ENCODE data around the gene VAT1. TPM values are rescaled to one million over a fixed set of nuclear protein-coding genes. Genes with fewer than 3 reads are reported as not detected.

Gene VAT1
- total and polyA plus RNA-seq, 2 of the 13 experiments (the other 11 are each of a cell fraction or from before 2014, with no cell fraction given), result 143 to 205 TPM

DNA sequence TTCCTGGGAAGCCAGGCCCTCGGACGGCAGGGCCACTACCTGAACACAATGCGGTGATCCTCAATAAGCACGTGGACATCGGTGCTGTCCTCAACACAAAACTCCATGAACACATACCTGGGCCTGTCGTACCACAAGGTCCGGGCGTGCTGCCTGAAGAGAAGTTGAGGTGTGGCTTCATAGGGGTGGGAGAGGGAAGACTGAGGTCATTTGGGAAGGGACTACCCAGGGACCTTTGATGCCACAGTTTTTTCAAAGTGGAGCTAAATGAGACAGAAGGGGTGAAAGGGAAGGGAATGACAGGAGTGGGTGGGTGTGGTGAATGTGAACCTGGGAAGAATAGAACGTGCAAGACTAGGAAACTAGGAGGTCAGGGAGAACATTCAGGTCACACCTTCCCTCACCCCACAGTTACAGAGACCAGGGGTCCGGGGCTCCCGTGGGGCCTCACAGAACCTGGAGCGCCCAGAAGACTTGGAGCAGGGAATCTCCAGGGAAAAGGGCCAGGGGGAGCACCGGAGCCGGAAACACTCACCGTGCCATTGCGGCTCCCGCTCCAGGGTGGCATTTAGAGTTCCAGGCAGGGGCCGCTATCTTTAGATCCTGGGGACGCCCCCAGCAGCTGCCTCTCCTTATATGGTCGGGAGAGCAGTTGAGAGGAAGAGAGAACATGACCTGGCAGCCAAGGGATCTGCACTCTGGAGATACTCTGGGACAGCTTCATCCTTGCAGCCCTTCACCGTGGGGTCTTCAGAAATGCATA is 42.5 kb downstream of the VAT1 start, which contains the start of gene PTGES3L:
Gene PTGES3L (minus strand): TSS at position 570 of the 763 bp plus-strand sequence. CDS start 27 bp downstream, at position 543.
- Histone ChIP-seq H3K4me2 (ENCODE audit: low read depth, low read length) (peak within 1 kb of the TSS; percentile 94), H4K20me1 (ENCODE audit: insufficient read depth, low read length) (no peaks in the 10 kb centered on the region), H3K36me3 (replicated peaks in 1 of 2; ENCODE audit: control insufficient read depth in 1 of 2, insufficient read depth in 2 of 2, low read length in 2 of 2) (0 out of 5 replicates have a peak, but pooled peaks cover 0 to 3% of the 10 kb centered on the region in 2 experiments), H3K9ac (ENCODE audit: insufficient read depth, low read depth, low read length) (peak within 1 kb of the TSS; percentile 78), H3K9me3 (ENCODE audit: low read length) (no peaks in the 10 kb centered on the region), H3K79me2 (ENCODE audit: insufficient read depth, low read length) (peaks cover 17% of the 10 kb centered on the region), H3K4me1 (ENCODE audit: insufficient read depth, low read length) (peaks cover 56% of the 10 kb centered on the region), H2AFZ (ENCODE audit: low read length) (peak within 1 kb of the TSS; percentile 59), H3K4me3 (replicated peaks in 1 of 3; ENCODE audit: insufficient read depth in 1 of 3, low read depth in 2 of 3, low read length in 3 of 3) (peak within 1 kb of the TSS; percentile 77 to 97 (median 91)), H3K27me3 (ENCODE audit: control insufficient read depth in 1 of 2, insufficient read depth in 2 of 2, low read length in 2 of 2) (peaks cover 0 to 3% of the 10 kb centered on the region in 2 experiments; a peak in 1 of 5 replicates), H3K27ac (ENCODE audit: extremely low read length, insufficient read depth, low read length) (peak within 1 kb of the TSS; percentile 71)
- intact Hi-C loops (cut with micrococcal nuclease; ENCODE audit: unreplicated experiment), result loop anchor here (2.0 to 5.0 kb wide), 2 partner anchors 19 to 137 kb away; partner anchors contain the start of genes AOC2 and RPL27
- in situ Hi-C loops (cut with HindIII; ENCODE audit: extremely low pct_ligation_motif_present, low pct_unique_long_range_greater_than_20kb), result loop anchor here (10.0 kb wide), 1 partner anchor 135 kb away; the partner anchor contains the start of gene AOC2
- FAIRE-seq, result no peak
- peak; percentile 85 for ATAC-seq
- 30% methylated on average over 20 of the region's 21 CpGs for WGBS (ENCODE audit: low lambda C conversion rate)
- DNase-seq (ENCODE audit: low spot score), result peak; percentile 88
- CTCF ChIA-PET (ENCODE audit: low intra/inter-chr PET ratio, low total read pairs), result interaction anchor here (1.1 kb wide), 1 partner anchor 18 kb away, joined by 3 read pairs; the partner anchor contains the start of gene RPL27
- POLR2A ChIA-PET, result interaction anchor here (0.5 to 4.3 kb wide), 4 partner anchors 18 to 200 kb away, joined by 3 to 53 read pairs (median 4); partner anchors contain the start of gene RPL27
- BruUV-seq (replicated peaks), result TSS peak; percentile 75
- TF ChIP-seq PAF1 (CRISPR knock-in tag; IDR thresholded peaks at IDR 0.05), result no peak
- TF ChIP-seq ZEB1 (IDR thresholded peaks at IDR 0.05; ENCODE audit: insufficient replicate concordance, low read depth), result peak; percentile 26
- TF ChIP-seq BRCA1 (CRISPR knock-in tag; IDR thresholded peaks at IDR 0.05), result peak; percentile 77; the same call in 1 of the 2 replicates
- TF ChIP-seq ZNF644 (CRISPR knock-in tag; IDR thresholded peaks at IDR 0.05; ENCODE audit: low read depth), result 0 out of 2 replicates have a peak, but pooled peaks have one; percentile 5
- peak; percentile 63 for TF ChIP-seq POLR2G (IDR thresholded peaks at IDR 0.05; ENCODE audit: low read depth, low read length)
- TF ChIP-seq, protein P1, sequence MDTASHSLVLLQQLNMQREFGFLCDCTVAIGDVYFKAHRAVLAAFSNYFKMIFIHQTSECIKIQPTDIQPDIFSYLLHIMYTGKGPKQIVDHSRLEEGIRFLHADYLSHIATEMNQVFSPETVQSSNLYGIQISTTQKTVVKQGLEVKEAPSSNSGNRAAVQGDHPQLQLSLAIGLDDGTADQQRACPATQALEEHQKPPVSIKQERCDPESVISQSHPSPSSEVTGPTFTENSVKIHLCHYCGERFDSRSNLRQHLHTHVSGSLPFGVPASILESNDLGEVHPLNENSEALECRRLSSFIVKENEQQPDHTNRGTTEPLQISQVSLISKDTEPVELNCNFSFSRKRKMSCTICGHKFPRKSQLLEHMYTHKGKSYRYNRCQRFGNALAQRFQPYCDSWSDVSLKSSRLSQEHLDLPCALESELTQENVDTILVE (CRISPR knock-in tag; IDR thresholded peaks at IDR 0.05), result no peak
- TF ChIP-seq EHMT2 (IDR thresholded peaks at IDR 0.05; ENCODE audit: borderline replicate concordance, low read depth, low read length), result no peak
- TF ChIP-seq, protein P2, sequence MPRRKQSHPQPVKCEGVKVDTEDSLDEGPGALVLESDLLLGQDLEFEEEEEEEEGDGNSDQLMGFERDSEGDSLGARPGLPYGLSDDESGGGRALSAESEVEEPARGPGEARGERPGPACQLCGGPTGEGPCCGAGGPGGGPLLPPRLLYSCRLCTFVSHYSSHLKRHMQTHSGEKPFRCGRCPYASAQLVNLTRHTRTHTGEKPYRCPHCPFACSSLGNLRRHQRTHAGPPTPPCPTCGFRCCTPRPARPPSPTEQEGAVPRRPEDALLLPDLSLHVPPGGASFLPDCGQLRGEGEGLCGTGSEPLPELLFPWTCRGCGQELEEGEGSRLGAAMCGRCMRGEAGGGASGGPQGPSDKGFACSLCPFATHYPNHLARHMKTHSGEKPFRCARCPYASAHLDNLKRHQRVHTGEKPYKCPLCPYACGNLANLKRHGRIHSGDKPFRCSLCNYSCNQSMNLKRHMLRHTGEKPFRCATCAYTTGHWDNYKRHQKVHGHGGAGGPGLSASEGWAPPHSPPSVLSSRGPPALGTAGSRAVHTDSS (CRISPR knock-in tag; conservative IDR thresholded peaks at IDR 0.05), result no peak
- TF ChIP-seq, protein P3, sequence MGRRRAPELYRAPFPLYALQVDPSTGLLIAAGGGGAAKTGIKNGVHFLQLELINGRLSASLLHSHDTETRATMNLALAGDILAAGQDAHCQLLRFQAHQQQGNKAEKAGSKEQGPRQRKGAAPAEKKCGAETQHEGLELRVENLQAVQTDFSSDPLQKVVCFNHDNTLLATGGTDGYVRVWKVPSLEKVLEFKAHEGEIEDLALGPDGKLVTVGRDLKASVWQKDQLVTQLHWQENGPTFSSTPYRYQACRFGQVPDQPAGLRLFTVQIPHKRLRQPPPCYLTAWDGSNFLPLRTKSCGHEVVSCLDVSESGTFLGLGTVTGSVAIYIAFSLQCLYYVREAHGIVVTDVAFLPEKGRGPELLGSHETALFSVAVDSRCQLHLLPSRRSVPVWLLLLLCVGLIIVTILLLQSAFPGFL (CRISPR knock-in tag; IDR thresholded peaks at IDR 0.05), result no peak
- no peak for TF ChIP-seq ZNF530 (CRISPR knock-in tag; IDR thresholded peaks at IDR 0.05; ENCODE audit: low read depth)
- TF ChIP-seq ELF3 (CRISPR knock-in tag; IDR thresholded peaks at IDR 0.05), result no peak
- no peak for TF ChIP-seq GABPB1 (CRISPR knock-in tag; IDR thresholded peaks at IDR 0.05)
- no peak; the same call in 1 of the 2 replicates for TF ChIP-seq SOX5 (CRISPR knock-in tag; IDR thresholded peaks at IDR 0.05; ENCODE audit: borderline replicate concordance)
- 0 out of 2 replicates have a peak, but pooled peaks have one; percentile 61 for TF ChIP-seq KAT8 (CRISPR knock-in tag; IDR thresholded peaks at IDR 0.05)
- TF ChIP-seq, protein P4, sequence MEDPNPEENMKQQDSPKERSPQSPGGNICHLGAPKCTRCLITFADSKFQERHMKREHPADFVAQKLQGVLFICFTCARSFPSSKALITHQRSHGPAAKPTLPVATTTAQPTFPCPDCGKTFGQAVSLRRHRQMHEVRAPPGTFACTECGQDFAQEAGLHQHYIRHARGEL (CRISPR knock-in tag; IDR thresholded peaks at IDR 0.05), result no peak
- TF ChIP-seq KMT2A (CRISPR knock-in tag; IDR thresholded peaks at IDR 0.05), result no peak
- TF ChIP-seq RBM39 (IDR thresholded peaks at IDR 0.05; ENCODE audit: low read depth, low read length, poor library complexity, severe bottlenecking), result no peak
- TF ChIP-seq, protein P5, sequence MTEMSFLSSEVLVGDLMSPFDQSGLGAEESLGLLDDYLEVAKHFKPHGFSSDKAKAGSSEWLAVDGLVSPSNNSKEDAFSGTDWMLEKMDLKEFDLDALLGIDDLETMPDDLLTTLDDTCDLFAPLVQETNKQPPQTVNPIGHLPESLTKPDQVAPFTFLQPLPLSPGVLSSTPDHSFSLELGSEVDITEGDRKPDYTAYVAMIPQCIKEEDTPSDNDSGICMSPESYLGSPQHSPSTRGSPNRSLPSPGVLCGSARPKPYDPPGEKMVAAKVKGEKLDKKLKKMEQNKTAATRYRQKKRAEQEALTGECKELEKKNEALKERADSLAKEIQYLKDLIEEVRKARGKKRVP (CRISPR knock-in tag; IDR thresholded peaks at IDR 0.05), result no peak
- TF ChIP-seq ZNF563 (CRISPR knock-in tag; IDR thresholded peaks at IDR 0.05), result no peak
